Kidney epithelial cell (primary cell): Measurements from ENCODE around the gene PKN1. TPM values are rescaled to one million over a fixed set of nuclear protein-coding genes. Genes with fewer than 3 reads are reported as not detected.

Experiments
- DNase-seq: peaks from one replicate; pipeline ENCODE4 v3.0.0-alpha.2; 2010; ENCODE audit warnings: low read depth
- H3K27me3 ChIP-seq: 2 replicates; pipeline ENCODE4 v1.6.0; 2011; ENCODE audit warnings: low read length; ENCODE audit not compliant: control insufficient read depth, insufficient read depth
- H3K36me3 ChIP-seq: 2 replicates; pipeline ENCODE4 v1.5.1; 2011; ENCODE audit warnings: low read length; ENCODE audit not compliant: control insufficient read depth, insufficient read depth
- H3K4me3 ChIP-seq: 2 replicates; pipeline ENCODE4 v1.5.1; 2011; ENCODE audit warnings: low read depth, mild to moderate bottlenecking, control low read depth, low read length
- CTCF ChIP-seq: IDR thresholded peaks from 2 replicates; pipeline ENCODE4 v1.5.1; 2011; ENCODE audit warnings: mild to moderate bottlenecking, moderate library complexity, low read length, control low read depth, inconsistent platforms; ENCODE audit not compliant: insufficient read depth, poor library complexity, severe bottlenecking
- total RNA-seq: library from RNA; depleted of rRNA; stranded (reverse); fragments of >200 nt; gene quantifications from 2 replicates; pipeline ENCODE4 v1.2.3, GENCODE V29; 2015

The PKN1 gene
- total RNA-seq, 1 donor from 2014 or later = 230 TPM

- Histone ChIP-seq H3K4me3 (no peak overlapping the region), H3K36me3 (peaks cover 8% of the 10 kb centered on the region), H3K27me3 (no peaks in the 10 kb centered on the region)
- no peak for DNase-seq
- peak; percentile 79 for TF ChIP-seq CTCF
These were observed 27.1 kb upstream of the PKN1 start for GRCh38 chr19:14405758-14406644.

DNA sequence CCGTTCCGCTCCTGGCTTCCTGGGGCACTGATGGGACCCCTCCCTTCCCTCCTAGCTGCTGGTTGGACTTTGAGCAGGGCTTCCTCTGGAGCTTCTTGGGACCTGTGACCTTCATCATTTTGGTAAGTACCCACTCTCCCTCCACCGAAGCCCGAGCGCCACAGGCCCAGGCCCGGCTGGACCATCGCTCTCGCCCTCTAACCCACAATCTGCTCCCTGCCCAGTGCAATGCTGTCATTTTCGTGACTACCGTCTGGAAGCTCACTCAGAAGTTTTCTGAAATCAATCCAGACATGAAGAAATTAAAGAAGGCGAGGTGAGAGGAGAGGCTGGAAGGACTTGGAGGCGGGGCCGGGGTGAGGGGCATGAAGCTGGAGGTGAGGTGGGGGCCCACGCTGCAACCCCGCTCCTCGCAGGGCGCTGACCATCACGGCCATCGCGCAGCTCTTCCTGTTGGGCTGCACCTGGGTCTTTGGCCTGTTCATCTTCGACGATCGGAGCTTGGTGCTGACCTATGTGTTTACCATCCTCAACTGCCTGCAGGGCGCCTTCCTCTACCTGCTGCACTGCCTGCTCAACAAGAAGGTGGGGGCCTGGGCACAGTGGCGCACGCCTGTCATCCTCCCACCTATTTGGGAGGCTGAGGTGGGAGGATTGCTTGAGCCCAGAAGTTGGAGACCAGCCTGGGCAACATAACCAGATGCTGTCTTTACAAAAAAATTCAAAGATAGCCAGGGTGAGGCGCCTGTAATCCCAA is 26.3 kb upstream of the PKN1 start:
- no peaks in the 10 kb centered on the region for H3K27me3 ChIP-seq
- H3K4me3 ChIP-seq = no peak overlapping the region
- DNase-seq = no peak
- TF ChIP-seq CTCF = no peak
- H3K36me3 ChIP-seq = peaks cover 8% of the 10 kb centered on the region

- H3K4me3 ChIP-seq = no peak overlapping the region
- TF ChIP-seq CTCF = no peak
- H3K27me3 ChIP-seq = no peaks in the 10 kb centered on the region
- peaks cover 11% of the 10 kb centered on the region for H3K36me3 ChIP-seq
- no peak for DNase-seq
These were observed 25.3 kb upstream of the PKN1 start for GRCh38 chr19:14407605-14408484.

GRCh38 chr19:14408491-14409145 is 24.5 kb upstream of the PKN1 start:
- H3K27me3 ChIP-seq = no peaks in the 10 kb centered on the region
- DNase-seq = no peak
- no peak for TF ChIP-seq CTCF
- H3K4me3 ChIP-seq = no peak overlapping the region
- peaks cover 11% of the 10 kb centered on the region for H3K36me3 ChIP-seq
